Measurements from ENCODE around the gene CCT7.
"Not testable (repeated sequence)": the region's sequence is repeated elsewhere in the genome, so short reads cannot be mapped to it uniquely, and the experiment has no call there.

The CCT7 gene

DNA sequence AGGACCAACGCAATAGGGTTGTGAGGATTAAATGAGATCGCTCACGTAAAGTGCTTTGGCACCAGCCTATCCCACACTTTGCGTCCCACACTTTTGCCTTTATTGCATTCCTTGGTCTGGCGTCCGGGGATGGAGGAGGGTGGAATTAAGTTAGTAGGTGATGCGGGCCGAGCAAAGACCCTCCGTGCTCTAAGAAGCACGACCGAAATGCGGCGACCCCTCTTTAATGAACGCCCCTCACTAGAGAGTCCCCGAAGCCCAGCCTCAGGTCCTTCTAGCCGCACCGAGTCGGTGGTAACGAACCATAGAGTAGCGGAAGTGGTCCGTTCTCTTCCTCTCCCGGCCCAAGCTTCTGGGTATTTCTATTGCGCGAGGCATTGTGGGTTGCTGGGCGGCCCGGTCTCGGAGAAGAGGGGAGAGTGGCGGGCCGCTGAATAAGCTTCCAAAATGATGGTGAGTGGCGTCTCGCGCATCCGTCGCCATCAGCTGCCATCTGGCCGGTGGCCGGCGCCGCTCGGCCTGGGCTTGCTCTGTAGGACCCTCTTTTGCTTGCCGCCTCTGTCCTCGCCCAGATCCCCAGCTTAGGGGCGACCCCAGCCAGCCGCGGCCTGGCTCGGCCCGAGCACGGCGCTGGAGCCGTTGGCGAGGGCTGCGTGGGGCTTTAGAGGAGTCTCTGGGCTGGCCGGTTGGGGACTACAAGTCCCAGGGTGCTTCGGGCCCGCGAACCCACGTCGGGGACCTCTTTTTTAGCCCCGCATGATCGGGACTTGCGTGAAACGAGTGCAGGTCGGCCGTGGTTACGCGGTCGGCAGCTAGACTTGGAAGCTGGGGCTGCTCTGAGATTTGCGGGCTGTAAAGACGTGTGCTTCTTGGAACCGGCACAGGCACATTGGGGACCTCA lies at the start of gene CCT7:
Gene CCT7, plus strand, starts transcription at position 377 of the 901 bp plus-strand sequence. Its CDS starts 71 bp downstream, at position 448.
- peak; percentile 75 for DNase-seq

DNA sequence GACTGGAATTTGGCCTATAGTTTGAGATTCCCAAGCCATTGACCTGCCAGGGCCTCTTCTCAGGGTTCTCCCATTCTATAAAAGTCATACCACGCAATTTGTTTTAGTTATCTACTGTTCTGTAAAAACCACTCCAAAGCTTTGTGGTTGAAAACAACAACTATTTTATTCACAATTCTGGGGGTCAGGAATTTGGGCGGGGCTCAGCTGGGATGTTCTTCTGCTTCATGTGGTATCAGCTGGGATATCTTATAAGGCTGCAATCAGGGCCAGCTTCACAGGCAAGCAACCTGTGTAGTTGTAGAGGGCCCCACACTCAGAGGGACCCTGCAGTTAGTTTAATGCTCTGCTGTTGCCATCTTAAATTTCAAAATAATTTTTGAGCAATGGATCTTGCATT lies 48.1 kb upstream of the CCT7 start:
- no peak for DNase-seq

DNA sequence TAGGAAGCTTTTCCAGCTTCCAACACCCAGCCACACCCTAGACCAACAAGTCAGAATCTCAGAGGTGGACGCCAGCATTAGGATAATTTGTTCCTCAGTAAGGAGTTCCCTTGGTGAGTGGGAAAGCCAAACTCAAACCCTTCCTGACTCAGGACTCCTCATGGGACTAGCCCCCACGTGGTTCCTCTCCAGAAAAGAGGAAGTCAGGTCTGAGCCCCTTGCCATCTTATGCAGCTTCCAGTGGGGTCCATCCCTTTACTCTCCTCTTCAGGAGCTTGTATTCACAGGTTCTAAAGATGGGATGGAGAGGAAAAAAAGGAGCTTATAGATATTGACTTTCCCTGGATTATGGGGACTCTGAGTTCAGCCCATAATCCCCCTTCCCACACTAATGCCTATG lies 46.6 kb upstream of the CCT7 start:
- DNase-seq, result no peak

DNA sequence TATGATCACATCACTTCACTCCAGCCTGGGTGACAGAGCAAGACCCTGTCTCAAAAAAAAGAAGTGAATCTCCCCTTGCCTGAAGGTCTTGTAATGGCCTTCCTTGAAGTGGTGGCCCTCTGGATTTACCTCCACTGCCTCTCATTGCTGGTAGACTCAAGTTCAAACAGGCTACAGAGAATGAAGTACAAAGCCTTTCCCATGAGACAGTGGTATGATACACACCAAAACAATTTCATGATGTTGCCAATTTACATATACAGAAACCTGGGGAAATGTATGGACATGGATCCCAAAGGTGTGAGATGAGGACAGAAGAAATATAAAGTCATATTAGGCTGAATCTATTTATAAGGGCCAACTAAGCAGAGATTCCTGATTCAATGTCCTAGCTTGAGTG lies 36.5 kb upstream of the CCT7 start:
- DNase-seq, result no peak

DNA sequence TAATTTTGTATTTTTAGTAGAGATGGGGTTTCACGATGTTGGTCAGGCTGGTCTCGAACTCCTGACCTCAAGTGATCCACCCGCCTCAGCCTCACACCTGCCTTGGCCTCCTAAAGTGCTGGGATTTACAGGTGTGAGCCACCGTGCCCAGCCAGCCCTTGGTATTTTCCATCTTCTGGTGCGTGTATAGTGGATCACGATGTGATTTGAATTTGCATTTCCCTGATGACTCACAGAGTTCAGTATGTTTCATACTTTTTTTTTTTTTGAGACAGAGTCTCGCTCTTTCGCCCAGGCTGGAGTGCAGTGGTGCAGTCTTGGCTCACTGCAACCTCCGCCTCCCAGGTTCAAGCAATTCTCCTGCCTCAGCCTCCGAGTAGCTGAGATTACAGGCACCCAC lies 33.8 kb upstream of the CCT7 start:
- not testable (repeated sequence) for DNase-seq

DNA sequence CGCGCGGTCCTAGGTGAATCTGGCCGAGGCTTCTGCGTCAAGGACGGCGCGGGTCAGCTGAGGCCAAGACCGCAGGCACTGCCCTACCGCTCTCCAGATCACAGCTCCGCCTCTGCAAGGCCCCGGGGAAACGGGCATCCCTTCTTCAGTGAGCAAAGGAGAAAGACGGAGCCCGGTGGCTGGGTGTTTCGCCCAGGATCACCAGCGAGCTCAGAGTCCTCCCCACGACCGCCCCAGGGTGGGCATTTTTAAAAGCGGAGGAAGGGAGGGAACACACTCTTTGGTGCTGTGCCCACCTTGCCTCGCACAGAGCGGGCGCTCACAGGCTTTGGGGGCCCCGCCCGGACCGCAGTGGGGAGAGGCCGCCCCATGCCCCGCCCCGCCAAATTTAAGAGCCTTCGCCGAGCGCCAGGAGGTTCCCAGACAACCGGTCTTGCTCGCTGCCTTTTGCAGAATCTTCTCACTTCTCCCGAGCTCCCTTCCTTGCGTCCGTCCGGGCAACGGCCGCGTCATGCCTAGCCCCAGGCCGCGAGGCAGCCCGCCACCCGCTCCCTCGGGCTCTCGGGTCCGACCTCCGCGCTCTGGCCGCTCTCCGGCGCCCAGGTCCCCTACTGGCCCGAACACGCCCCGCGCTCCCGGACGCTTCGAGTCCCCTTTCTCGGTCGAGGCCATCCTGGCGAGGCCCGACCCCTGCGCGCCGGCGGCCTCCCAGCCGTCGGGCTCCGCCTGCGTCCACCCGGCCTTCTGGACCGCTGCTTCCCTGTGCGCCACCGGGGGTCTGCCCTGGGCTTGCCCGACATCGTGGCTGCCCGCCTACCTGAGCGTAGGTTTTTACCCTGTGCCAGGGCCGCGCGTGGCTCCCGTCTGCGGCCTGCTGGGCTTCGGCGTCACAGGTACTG lies 31.7 kb upstream of the CCT7 start, which contains the start of gene NOTO:
Gene NOTO, plus strand, starts transcription at position 419 of the 899 bp plus-strand sequence. Its CDS starts 93 bp downstream, at position 512.
- no peak for DNase-seq

DNA sequence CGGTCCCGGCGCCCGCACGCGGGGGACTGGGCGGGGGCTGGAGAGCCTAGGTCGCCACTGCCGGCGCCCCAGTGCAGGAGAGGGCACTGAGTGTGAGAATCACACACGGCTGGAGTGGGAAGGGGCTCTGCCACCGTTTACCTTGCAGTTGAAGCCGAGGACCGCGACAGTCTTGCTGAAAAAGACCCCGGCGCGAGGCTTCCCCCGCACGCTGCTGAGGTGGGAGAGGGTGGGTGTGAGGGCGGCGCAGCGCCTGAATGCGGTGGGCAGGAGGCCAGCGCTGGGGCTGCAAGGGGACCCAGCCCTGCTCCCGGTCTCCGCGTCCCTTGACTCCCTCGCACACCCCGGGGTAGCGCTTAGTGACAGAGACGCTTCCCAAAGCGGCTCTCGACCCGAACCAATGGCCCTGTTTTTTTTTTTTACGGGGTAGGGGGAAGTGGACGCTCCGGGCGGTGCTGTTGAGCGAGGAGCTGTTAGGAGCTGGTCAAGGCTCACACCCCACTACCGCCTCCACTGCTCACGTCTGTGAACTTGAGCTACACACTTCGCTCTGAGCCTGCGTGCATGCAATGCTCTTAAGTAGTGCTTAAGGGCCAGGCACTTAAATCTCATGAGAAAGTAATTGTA lies 30.9 kb upstream of the CCT7 start:
- no peak for DNase-seq

DNA sequence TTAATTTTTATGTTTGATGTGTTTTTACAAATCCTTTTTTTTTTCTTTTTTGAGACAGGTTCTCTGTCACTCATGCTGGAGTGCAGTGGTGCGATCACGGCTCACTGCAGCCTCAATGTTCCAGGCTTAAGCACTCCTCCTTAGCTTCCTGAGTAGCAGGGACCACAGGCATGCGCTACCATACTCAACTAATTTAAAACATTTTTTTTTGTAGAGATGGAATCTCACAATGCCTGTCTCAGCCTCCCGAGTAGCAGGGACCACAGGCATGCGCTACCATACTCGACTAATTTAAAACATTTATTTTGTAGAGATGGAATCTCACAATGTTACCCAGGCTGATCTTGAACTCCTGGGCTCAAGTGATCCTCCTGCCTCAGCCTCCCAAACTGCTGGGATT lies 28.5 kb upstream of the CCT7 start:
- no peak for DNase-seq

DNA sequence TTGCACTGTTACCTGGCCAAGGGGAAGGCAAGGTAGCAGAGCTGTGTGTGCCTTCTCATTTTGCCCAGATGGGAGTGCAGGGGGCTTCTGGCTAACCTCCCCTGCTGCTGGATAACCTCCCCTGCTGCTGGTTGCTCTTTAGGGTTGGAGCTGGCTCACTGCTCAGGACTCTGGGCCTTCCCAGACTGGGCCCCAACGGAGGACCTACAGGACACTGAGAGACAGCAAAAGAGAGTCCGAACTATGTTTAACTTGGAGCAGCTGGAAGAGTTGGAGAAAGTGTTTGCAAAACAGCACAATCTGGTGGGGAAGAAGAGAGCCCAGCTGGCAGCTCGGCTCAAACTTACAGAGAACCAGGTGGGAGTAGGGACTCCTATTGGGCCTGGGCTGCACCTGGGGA lies 25.9 kb upstream of the CCT7 start:
- DNase-seq, result no peak

DNA sequence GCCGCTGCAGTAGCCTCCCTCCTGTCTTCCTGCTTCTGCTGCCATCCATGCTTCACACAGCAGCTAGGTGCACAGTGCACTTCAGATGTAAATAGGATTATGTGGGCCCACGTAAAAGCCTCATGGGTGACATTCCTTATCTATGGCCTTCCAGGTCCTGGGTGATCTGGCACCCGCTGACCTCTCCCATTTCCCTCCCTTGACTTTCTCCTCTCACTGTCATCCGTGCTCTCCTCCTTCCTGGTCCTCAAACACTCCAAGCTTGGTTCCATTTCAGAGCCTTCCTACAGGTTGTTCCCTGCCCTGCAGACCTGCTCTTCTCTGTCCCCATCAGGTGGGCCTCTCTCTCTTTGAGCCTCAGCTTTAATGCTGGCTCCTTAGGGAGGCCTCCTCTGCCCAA lies 24.1 kb upstream of the CCT7 start:
- DNase-seq, result no peak

DNA sequence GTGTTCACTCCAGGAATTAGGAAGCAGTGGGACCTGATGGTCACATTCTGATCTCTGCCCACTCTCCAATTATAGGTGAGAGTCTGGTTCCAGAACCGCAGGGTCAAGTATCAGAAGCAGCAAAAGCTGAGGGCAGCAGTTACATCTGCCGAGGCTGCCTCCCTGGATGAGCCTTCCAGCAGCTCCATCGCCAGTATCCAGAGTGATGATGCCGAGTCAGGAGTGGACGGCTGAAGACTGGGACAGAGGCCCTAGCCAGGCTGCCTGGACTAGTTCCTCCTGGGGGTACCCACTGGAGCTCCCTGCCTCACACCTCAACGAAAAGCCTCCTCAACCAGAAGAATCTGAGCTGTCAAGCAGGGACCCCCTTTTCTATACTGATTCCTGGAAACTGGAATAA lies 23.4 kb upstream of the CCT7 start:
- DNase-seq, result no peak

DNA sequence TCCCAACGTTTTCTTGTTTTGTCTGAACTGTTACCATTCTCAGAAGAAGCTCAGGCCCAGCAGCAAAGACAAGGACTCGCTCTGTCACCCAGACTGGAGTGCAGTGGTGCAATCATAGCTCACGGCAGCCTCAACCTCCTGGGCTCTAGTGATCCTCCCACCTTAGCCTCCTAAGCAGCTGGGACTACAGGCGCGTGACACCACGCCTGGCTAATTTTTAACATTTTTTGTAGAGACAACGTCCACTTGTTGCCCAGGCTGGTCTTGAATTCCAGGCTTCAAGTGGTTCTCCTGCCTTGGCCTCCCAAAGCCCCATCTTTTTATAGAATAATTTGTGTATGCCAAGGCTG lies 22.0 kb upstream of the CCT7 start:
- no peak for DNase-seq

DNA sequence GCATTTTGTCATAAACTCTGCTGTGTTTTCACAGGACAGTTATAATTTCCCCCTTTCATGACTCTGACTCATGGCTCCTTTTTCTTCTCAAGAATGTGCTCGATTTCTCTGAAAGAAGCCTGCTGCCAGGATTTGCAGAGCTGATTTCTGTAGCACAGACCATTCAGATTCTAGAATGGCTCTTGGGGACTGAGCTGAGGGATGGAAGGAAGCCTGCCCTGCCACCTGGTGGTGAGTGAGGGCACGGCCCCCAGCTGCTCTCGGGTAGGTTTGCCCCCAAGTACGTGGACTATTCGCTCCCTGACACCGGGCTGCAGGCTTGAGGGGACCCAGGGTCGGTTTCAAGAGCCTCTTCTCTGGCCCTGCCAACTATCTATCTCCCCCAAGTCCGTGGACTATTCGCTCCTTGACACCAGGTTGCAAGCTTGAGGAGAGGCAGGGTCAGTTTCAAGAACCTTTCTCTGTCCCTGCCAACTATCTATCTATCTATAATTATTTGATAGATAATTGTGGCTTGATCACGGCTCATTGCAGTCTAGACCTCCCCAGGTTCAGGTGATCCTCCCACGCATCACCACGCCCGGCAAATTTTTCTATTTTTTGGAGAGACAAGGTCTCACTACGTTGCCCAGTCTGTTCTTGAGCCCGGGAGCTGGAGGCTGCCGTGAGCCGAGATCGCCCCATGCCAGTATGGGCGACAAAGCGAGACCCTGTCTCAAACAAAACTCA lies 21.5 kb upstream of the CCT7 start:
- DNase-seq, result peak; percentile 45

DNA sequence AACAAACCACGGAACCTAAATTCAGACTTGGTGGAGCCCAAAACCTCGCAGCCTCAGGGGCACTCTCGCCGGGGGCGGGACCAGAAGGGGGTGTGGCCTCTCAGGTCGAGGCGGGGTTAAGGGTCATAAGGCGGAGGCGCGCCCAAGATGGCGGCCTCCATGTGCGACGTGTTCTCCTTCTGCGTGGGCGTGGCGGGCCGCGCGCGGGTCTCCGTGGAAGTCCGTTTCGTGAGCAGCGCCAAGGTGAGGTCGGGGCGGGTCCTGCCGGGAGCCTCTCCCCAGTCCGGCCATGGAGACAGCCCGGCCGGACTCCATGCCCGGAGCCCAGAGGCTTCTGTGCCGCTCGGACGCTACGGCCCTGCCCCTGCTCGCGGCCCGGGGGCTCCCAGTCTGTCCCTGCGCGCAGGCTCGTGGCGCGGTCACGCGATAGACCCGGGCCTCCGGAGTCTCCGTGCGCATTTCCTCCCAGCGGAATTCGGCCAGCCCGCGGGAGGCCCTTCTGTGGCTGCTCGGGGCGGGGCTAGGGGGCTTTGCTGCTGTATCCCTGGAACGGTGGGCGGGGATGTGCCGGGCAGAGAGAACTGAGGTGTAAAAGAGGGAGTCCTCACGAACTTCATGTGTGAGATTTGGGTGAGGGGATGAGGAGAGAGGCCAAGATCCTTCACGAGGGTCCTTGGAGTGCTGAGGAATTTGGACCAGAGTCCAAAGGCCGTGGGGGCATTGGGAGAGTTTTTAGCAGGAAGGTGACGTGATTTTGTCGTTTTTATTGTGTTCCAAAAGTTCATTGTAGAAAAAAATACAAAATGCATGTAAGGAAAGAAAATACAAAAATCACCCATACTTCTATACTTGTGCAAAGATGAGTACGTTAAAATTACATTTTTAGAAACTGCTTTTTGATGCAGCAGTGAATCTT lies 19.7 kb upstream of the CCT7 start, which contains the start of gene SMYD5:
Gene SMYD5, plus strand, starts transcription at position 126 of the 916 bp plus-strand sequence. Its CDS starts 22 bp downstream, at position 148.
- DNase-seq, result peak; percentile 79

DNA sequence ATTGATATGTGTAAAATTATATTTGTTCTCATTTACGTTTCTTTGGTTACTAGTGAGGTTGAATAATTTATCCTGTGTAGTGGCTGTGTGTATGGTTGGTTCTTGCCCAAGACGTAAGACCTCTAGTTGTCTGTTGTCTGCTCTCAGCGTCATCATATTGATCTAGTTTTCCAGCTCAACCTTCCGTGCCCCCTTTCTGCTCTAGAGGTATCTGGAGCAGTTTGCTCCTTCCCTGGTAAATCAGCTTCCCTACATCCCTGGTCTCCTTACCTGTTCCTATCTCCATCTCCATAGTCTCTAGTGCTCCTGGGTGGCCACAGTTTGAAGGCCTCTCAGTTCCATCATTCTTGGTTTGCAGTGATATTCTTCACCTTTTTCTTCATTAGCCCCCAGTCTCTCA lies 18.9 kb upstream of the CCT7 start:
- no peak for DNase-seq

DNA sequence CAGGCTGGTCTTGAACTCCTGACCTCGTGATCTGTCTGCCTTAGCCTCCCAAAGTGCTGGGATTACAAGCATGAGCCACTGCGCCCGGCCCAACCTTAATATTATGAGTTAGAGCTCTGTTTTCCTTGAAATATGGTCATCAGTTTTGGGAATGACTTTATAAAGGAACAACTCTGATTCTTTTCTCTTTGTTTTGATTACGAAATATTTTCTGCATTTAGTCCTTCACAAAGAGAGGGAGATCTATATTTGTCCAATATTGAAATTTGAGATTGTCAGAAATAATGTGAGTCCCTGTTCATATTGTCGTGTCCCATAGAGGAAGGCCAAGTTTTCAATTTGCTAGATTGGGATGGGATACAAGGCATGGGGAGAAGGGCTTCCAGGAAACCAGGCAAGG lies 16.9 kb upstream of the CCT7 start:
- DNase-seq, result no peak

DNA sequence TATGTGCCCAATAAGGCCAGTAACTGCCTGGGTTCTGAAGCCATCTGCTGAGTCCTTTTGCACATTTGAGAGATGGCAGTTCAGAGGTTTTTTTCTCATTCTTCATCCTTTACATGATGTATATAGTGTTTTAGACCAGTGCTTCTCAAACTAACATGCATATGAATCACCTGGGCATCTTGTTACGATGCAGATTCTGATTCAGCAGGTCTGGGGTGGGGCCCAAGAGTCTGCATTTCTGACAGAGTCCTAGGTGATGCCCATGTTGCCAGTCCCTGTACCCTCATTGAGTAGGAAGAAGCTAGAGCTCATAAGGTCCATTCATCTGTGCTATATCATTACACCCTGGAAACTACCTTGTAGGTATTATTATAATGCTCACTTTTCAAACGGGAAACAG lies 16.3 kb upstream of the CCT7 start:
- DNase-seq, result no peak

DNA sequence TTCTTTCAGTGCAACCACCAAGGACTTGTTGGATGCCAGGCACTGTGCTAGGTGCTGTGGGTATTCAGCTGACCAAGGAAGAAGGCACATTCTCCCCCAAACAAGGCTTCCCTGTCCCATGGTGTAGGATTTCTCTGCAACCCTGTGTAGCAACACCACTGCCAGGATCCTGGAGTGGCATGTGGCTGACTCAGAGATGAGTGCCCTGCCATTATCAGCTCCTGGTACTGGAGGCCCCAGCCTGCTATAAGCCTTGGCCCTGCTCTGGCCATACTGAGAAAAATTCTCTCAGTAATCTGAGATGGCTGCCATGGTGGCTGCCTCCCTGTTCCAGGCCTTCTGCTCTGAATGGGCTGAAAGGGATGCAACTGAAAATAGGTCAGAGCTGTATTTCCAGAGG lies 15.8 kb upstream of the CCT7 start:
- DNase-seq, result no peak

DNA sequence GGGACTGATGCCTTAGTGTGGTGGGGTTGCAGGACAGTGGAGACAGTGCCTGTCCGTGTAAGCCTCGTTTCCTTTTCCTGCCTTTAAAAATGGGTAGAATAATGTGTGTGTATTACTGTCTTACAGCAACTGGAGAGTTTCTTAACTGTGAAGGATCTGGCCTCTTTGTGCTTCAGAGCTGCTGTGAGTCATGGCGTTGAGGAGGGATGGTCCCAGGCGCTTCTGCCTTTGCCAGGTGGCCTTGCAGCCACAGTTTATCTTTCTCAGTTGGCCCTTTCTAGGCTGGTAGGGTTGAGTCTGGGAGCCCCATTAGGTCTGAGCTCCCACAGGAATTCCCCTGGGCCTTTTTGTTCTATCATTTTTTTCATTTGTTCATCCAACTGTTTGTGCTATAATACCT lies 10.3 kb upstream of the CCT7 start:
- DNase-seq, result no peak

DNA sequence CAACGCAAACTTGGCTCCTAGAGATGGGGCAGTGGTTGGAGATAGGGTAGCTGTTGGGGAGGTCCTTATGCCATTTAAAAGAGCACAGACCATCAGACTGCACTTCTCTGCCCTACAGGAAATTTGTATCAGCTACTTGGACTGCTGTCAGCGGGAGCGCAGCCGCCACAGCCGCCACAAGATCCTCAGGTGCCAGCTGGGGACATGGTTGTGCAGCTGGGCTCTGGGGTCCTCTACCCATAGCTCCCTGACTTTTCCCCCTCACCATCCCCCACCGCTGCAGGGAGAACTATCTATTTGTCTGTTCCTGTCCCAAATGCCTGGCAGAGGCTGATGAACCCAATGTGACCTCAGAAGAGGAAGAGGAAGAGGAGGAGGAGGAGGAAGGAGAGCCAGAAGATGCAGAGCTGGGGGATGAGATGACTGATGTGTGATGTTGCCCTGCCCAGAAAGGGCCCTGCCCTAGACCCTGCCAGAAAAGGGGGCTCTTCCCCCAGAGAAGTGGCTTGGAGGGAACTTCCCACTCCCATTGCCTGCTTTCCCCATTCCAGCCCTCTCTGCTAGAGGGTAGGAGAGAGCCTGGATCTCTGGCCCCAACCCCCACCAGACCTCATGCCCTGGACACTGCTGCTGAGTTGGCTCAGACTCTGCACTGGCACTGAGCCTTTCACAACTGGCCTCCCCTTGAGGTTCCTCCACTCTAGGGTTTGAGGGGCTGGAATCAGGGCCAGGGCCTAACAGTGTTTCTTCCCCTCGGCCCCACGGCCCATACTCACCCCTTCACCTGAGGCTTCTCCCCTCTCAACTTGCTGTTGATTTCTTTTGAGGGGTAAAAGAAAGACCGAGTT lies 8.4 kb upstream of the CCT7 start:
- no peak for DNase-seq

All from NK-92 treated with Interleukin-12 subunit alpha and Interleukin-12 subunit beta, amount 100 ng/mL, for 24 hours (cell line).